Measurements from ENCODE around the gene PPARGC1A.

DNA sequence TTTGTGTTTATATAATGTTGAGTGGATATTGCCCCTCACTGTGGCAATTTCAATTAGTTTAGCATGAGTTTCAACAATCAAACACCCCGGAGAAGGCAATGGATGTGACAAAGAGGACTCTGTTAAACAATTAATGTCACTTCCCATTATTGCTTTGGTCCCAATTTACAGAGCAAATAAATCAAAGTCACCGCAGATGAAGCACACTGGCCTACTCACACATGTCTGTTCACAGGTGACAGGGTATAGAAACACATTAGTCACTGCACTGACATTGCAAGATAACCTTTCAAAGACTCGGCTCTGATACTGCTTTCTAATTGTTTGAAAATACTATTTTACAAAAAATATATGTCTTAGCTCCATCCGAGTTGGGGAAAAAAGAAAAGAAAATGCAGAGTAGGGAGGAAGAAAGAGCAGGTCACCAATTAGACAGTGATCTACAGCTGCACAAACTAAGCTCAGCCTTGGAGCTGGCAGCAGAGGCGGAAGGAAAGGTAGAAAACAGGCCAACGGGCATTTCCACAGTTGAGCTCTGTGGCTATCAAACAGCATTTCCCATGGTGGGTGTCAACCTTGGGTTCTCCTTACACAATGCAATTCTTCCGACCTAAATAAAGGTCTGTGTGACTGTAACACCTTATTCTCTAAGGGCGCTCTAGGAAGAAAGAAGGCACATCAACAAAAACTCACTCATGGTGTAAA, 53.9 kb downstream of the PPARGC1A start:
- no peak for TF ChIP-seq POLR2A (IDR thresholded peaks at IDR 0.05)
- TF ChIP-seq, protein P1, sequence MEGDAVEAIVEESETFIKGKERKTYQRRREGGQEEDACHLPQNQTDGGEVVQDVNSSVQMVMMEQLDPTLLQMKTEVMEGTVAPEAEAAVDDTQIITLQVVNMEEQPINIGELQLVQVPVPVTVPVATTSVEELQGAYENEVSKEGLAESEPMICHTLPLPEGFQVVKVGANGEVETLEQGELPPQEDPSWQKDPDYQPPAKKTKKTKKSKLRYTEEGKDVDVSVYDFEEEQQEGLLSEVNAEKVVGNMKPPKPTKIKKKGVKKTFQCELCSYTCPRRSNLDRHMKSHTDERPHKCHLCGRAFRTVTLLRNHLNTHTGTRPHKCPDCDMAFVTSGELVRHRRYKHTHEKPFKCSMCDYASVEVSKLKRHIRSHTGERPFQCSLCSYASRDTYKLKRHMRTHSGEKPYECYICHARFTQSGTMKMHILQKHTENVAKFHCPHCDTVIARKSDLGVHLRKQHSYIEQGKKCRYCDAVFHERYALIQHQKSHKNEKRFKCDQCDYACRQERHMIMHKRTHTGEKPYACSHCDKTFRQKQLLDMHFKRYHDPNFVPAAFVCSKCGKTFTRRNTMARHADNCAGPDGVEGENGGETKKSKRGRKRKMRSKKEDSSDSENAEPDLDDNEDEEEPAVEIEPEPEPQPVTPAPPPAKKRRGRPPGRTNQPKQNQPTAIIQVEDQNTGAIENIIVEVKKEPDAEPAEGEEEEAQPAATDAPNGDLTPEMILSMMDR (IDR thresholded peaks at IDR 0.05): no peak

Measured in esophagus squamous epithelium (tissue), 4 donors.